Neural progenitor cell (in vitro differentiated cells): Measurements from ENCODE around the gene CAPZB. TPM values are rescaled to one million over a fixed set of nuclear protein-coding genes. Genes with fewer than 3 reads are reported as not detected.

ENCODE experiments used
- DNase-seq: peaks from one replicate; pipeline ENCODE4 v3.0.0-alpha.2; 2016; ENCODE audit warnings: low spot score
- H2AFZ ChIP-seq: fragments of 200-600 bp; sonication (generic); replicated peaks from 2 replicates; pipeline ENCODE4 v1.6.1; 2016; ENCODE audit warnings: antibody characterized with exemption
- H3F3A ChIP-seq: fragments of 200-600 bp; sonication (generic); 2 replicates; pipeline ENCODE4 v1.6.1; 2016; ENCODE audit warnings: antibody characterized with exemption, low read depth
- H3K27ac ChIP-seq: fragments of 200-600 bp; sonication (generic); 2 replicates; pipeline ENCODE4 v1.5.1; 2016; ENCODE audit warnings: mild to moderate bottlenecking
- H3K27me3 ChIP-seq: fragments of 200-600 bp; sonication (generic); 2 replicates; pipeline ENCODE4 v1.6.1; 2016; ENCODE audit warnings: mild to moderate bottlenecking, moderate library complexity
- H3K36me3 ChIP-seq: fragments of 200-600 bp; sonication (generic); 2 replicates; pipeline ENCODE4 v1.5.1; 2016
- H3K4me1 ChIP-seq: fragments of 200-600 bp; sonication (generic); 2 replicates; pipeline ENCODE4 v1.6.1; 2016; ENCODE audit warnings: mixed run types
- H3K4me2 ChIP-seq: fragments of 200-600 bp; sonication (generic); 2 replicates; pipeline ENCODE4 v1.6.1; 2016
- H3K4me3 ChIP-seq: fragments of 200-600 bp; sonication (generic); 2 replicates; pipeline ENCODE4 v1.5.1; 2016
- H3K79me2 ChIP-seq: fragments of 200-600 bp; sonication (generic); 2 replicates; pipeline ENCODE4 v1.6.1; 2016; ENCODE audit warnings: low read depth
- H3K9ac ChIP-seq: fragments of 200-600 bp; sonication (generic); 2 replicates; pipeline ENCODE4 v1.6.1; 2016
- H3K9me3 ChIP-seq: fragments of 200-600 bp; sonication (generic); 2 replicates; pipeline ENCODE4 v1.5.1; 2016; ENCODE audit warnings: low read depth
- H4K20me1 ChIP-seq: fragments of 200-600 bp; sonication (generic); 2 replicates; pipeline ENCODE4 v1.6.1; 2016; ENCODE audit warnings: low read depth
- H3K27ac Mint-ChIP-seq: 3 replicates; pipeline ENCODE4 v1.8.0; 2021; ENCODE audit warnings: mixed read lengths
- H3K27me3 Mint-ChIP-seq: 2 replicates; pipeline ENCODE4 v1.8.0; 2022; ENCODE audit warnings: low read depth, mild to moderate bottlenecking, inconsistent platforms, moderate library complexity, mixed read lengths; ENCODE audit not compliant: insufficient read depth
- H3K36me3 Mint-ChIP-seq: 3 replicates; pipeline ENCODE4 v1.8.0; 2021; ENCODE audit warnings: mixed read lengths
- H3K4me1 Mint-ChIP-seq: 3 replicates; pipeline ENCODE4 v1.8.0; 2021; ENCODE audit warnings: mixed read lengths
- H3K4me3 Mint-ChIP-seq: 3 replicates; pipeline ENCODE4 v1.8.0; 2021; ENCODE audit warnings: mild to moderate bottlenecking, moderate library complexity, mixed read lengths
- H3K9me3 Mint-ChIP-seq: 3 replicates; pipeline ENCODE4 v1.8.0; 2020; ENCODE audit warnings: mixed read lengths
- EZH2 ChIP-seq: fragments of 200-600 bp; sonication (generic); IDR thresholded peaks from 2 replicates; pipeline ENCODE4 v1.6.1; 2017; ENCODE audit warnings: antibody characterized with exemption, mild to moderate bottlenecking, moderate library complexity
- EZH2phosphoT487 ChIP-seq: fragments of 200-600 bp; sonication (generic); IDR thresholded peaks from 2 replicates; pipeline ENCODE4 v1.6.1; 2017; ENCODE audit warnings: antibody characterized with exemption
- total RNA-seq: library from RNA; depleted of rRNA; stranded (reverse); fragments of >200 nt; gene quantifications from 2 replicates; pipeline ENCODE4 v1.2.3, GENCODE V29; 2015; ENCODE audit warnings: low replicate concordance
- TF ChIP-seq, protein P1 (sequence below): fragments of 200-600 bp; sonication (generic); IDR thresholded peaks from 2 replicates; pipeline ENCODE4 v1.5.1; 2017; ENCODE audit warnings: antibody characterized with exemption, mild to moderate bottlenecking

CAPZB gene
- total RNA-seq, 1 donor from 2014 or later = 134 TPM

DNA sequence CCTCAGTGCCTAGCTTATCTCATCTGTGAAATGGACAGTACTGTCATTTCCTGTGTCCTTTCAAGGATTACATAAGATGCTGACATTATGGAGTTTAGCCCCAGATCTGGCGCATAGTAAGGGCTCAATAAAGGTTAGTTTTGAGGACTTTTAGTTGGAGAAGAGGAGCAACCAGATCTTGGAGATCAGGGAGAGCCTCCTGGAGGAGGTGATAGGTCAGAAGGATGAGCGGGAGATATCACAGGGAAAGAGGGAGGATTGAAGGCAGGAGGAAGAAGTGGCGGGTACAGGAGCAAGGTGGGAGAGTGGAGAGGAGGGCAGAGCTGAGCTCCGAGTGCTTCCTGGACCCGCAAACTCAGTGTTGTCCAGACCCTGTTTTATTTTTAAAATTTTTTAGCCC, 155.7 kb downstream of the CAPZB start:
- H3K4me1 Mint-ChIP-seq = no peaks in the 10 kb centered on the region
- no peak overlapping the region for H3K4me2 ChIP-seq
- H3K36me3 Mint-ChIP-seq = peaks cover 3% of the 10 kb centered on the region
- no peaks in the 10 kb centered on the region for H4K20me1 ChIP-seq
- no peaks in the 10 kb centered on the region for H3K27me3 ChIP-seq
- no peaks in the 10 kb centered on the region for H3K79me2 ChIP-seq
- no peaks in the 10 kb centered on the region for H3K9me3 ChIP-seq
- H2AFZ ChIP-seq = no peak overlapping the region
- no peaks in the 10 kb centered on the region for H3K9me3 Mint-ChIP-seq
- H3K27ac Mint-ChIP-seq = no peak overlapping the region
- no peak overlapping the region for H3K4me3 Mint-ChIP-seq
- no peak for DNase-seq
- H3K27me3 Mint-ChIP-seq = no peaks in the 10 kb centered on the region
- no peaks in the 10 kb centered on the region for H3K4me1 ChIP-seq
- H3K4me3 ChIP-seq = no peak overlapping the region
- TF ChIP-seq EZH2phosphoT487 (no peak), EZH2 (no peak)
- TF ChIP-seq, protein P1, sequence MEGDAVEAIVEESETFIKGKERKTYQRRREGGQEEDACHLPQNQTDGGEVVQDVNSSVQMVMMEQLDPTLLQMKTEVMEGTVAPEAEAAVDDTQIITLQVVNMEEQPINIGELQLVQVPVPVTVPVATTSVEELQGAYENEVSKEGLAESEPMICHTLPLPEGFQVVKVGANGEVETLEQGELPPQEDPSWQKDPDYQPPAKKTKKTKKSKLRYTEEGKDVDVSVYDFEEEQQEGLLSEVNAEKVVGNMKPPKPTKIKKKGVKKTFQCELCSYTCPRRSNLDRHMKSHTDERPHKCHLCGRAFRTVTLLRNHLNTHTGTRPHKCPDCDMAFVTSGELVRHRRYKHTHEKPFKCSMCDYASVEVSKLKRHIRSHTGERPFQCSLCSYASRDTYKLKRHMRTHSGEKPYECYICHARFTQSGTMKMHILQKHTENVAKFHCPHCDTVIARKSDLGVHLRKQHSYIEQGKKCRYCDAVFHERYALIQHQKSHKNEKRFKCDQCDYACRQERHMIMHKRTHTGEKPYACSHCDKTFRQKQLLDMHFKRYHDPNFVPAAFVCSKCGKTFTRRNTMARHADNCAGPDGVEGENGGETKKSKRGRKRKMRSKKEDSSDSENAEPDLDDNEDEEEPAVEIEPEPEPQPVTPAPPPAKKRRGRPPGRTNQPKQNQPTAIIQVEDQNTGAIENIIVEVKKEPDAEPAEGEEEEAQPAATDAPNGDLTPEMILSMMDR = no peak
- H3K36me3 ChIP-seq = no peaks in the 10 kb centered on the region
- no peaks in the 10 kb centered on the region for H3F3A ChIP-seq
- H3K9ac ChIP-seq = no peak overlapping the region
- H3K27ac ChIP-seq = no peak overlapping the region

DNA sequence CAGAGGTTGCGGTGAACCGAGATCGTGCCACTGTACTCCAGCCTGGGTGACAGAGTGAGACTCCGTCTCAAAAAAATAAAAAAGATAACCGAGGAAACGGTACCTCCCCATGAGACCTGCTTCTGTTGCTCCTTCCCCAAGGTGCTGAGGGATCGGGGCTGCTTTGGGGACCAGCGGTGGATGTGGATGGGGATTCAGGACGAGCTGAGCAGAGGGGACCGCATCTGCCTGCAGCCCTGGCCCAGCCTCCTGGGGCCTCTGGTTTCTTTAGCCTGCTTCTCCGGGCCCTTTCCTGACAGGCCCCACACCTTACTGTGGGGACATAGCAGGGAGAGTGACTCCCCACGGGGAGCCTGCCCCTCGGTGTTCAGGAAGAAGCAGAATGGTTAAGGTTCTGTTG, 156.2 kb downstream of the CAPZB start:
- Histone ChIP-seq H3K36me3 (no peaks in the 10 kb centered on the region), H2AFZ (no peak overlapping the region), H3F3A (no peaks in the 10 kb centered on the region), H3K4me1 (no peaks in the 10 kb centered on the region), H3K9me3 (no peaks in the 10 kb centered on the region), H3K79me2 (no peaks in the 10 kb centered on the region), H3K9ac (no peak overlapping the region), H3K4me3 (no peak overlapping the region), H3K27ac (no peak overlapping the region), H3K4me2 (no peak overlapping the region), H3K27me3 (no peaks in the 10 kb centered on the region), H4K20me1 (no peaks in the 10 kb centered on the region)
- Mint-ChIP-seq H3K27ac (no peak overlapping the region), H3K36me3 (peaks cover 3% of the 10 kb centered on the region), H3K27me3 (no peaks in the 10 kb centered on the region), H3K4me1 (no peaks in the 10 kb centered on the region), H3K9me3 (no peaks in the 10 kb centered on the region), H3K4me3 (no peak overlapping the region)
- TF ChIP-seq EZH2phosphoT487 (no peak), EZH2 (no peak)
- TF ChIP-seq, protein P1 = no peak
- DNase-seq = no peak

DNA sequence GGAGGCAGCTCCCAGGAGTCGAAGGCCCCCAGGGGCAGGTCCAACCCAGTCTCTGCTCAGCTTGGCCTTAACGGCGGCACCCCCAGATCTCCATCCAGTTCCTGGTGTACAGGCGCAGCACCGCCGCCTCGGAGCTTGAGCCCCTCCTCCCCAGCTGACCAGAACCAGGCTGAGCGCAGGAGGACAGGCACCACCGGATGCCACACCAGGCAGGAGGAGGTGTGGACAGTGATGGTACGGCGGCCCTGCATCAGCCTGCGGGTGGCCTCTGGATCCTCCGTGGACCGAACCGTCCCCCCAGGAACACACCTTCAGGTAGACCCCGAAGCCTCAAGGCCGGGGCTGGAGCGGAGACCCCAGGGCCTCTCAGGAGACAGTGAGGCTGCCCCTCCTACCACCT, 156.9 kb downstream of the CAPZB start:
- no peaks in the 10 kb centered on the region for H3K36me3 ChIP-seq

DNA sequence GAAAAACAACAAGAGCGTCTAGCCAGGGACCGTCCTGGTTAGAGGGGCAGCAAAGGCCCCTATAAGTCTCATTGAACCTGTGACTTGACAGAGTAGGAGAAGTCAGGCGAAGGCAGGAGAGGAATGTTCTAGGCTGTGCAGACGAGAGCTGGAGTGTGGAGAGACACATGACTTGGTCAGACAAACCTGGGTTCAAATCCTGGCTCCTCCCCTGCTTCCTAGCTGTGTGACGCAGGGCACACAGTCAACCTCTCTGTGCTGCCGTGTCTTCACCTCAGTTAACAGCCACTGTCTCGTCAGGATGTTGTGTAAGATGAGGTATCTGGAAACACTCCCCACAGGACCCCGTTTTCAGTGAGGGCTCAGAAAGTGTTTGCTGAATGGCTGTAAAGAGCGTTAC, 157.6 kb downstream of the CAPZB start:
- Mint-ChIP-seq H3K4me1 (no peaks in the 10 kb centered on the region), H3K27ac (no peak overlapping the region), H3K36me3 (peaks cover 3% of the 10 kb centered on the region), H3K4me3 (no peak overlapping the region), H3K9me3 (no peaks in the 10 kb centered on the region), H3K27me3 (no peaks in the 10 kb centered on the region)
- Histone ChIP-seq H3K9me3 (no peaks in the 10 kb centered on the region), H3K27me3 (no peaks in the 10 kb centered on the region), H3K36me3 (no peaks in the 10 kb centered on the region), H3K4me1 (no peaks in the 10 kb centered on the region), H3K4me3 (no peak overlapping the region), H3K79me2 (no peaks in the 10 kb centered on the region), H3K4me2 (no peak overlapping the region), H3K27ac (no peak overlapping the region), H3F3A (no peaks in the 10 kb centered on the region), H2AFZ (no peak overlapping the region), H3K9ac (no peak overlapping the region), H4K20me1 (no peaks in the 10 kb centered on the region)
- no peak for DNase-seq
- TF ChIP-seq, protein P1 = no peak
- no peak for TF ChIP-seq EZH2phosphoT487
- no peak for TF ChIP-seq EZH2

More for the DNA sequence above, 156.9 kb downstream of the CAPZB start:
- Histone ChIP-seq H3K79me2 (no peaks in the 10 kb centered on the region), H3K4me3 (no peak overlapping the region), H3K9ac (no peak overlapping the region), H4K20me1 (no peaks in the 10 kb centered on the region), H3K4me2 (no peak overlapping the region), H2AFZ (no peak overlapping the region), H3K9me3 (no peaks in the 10 kb centered on the region), H3K27ac (no peak overlapping the region), H3F3A (no peaks in the 10 kb centered on the region), H3K27me3 (no peaks in the 10 kb centered on the region), H3K4me1 (no peaks in the 10 kb centered on the region)
- H3K27ac Mint-ChIP-seq = no peak overlapping the region
- H3K4me3 Mint-ChIP-seq = no peak overlapping the region
- TF ChIP-seq EZH2phosphoT487 = no peak
- no peak for DNase-seq
- H3K36me3 Mint-ChIP-seq = peaks cover 3% of the 10 kb centered on the region
- no peaks in the 10 kb centered on the region for H3K4me1 Mint-ChIP-seq
- H3K9me3 Mint-ChIP-seq = no peaks in the 10 kb centered on the region
- H3K27me3 Mint-ChIP-seq = no peaks in the 10 kb centered on the region
